ENCODE results near the gene KAZN.

The KAZN gene

GRCh38 chr1:15053153-15053552 lies 454.7 kb downstream of the KAZN start:
- DNase-seq = no peak

- DNase-seq = no peak
These were observed 457.4 kb downstream of the KAZN start for GRCh38 chr1:15055736-15056415.

- DNase-seq = peak; percentile 48
These were observed 458.2 kb downstream of the KAZN start for GRCh38 chr1:15056515-15057285.

GRCh38 chr1:15057834-15058233 lies 459.3 kb downstream of the KAZN start:
- no peak for DNase-seq

GRCh38 chr1:15058261-15058660 lies 459.8 kb downstream of the KAZN start:
- DNase-seq = no peak

GRCh38 chr1:15060104-15060503 lies 461.6 kb downstream of the KAZN start:
- no peak for DNase-seq

- no peak for DNase-seq
These were observed 464.1 kb downstream of the KAZN start for GRCh38 chr1:15062479-15063099.

GRCh38 chr1:15063346-15063745 lies 464.9 kb downstream of the KAZN start:
- no peak for DNase-seq

- DNase-seq = no peak
These were observed 465.3 kb downstream of the KAZN start for GRCh38 chr1:15063783-15064182.

- DNase-seq = no peak
These were observed 465.9 kb downstream of the KAZN start for GRCh38 chr1:15064217-15064929.

- DNase-seq = no peak
These were observed 466.8 kb downstream of the KAZN start for GRCh38 chr1:15065291-15065690.

GRCh38 chr1:15065736-15066135 lies 467.3 kb downstream of the KAZN start:
- DNase-seq = no peak

- no peak for DNase-seq
These were observed 467.7 kb downstream of the KAZN start for GRCh38 chr1:15066191-15066590.

- no peak for DNase-seq
These were observed 468.7 kb downstream of the KAZN start for GRCh38 chr1:15067148-15067547.

GRCh38 chr1:15068152-15068551 lies 469.7 kb downstream of the KAZN start:
- no peak for DNase-seq

- DNase-seq = no peak
These were observed 470.5 kb downstream of the KAZN start for GRCh38 chr1:15068997-15069396.

GRCh38 chr1:15070145-15070748 lies 471.8 kb downstream of the KAZN start:
- no peak for DNase-seq

GRCh38 chr1:15071936-15072335 lies 473.5 kb downstream of the KAZN start:
- no peak for DNase-seq

- DNase-seq = no peak
These were observed 475.4 kb downstream of the KAZN start for GRCh38 chr1:15073799-15074308.

- no peak for DNase-seq
These were observed 476.7 kb downstream of the KAZN start for GRCh38 chr1:15075175-15075574.

GRCh38 chr1:15075817-15076216 lies 477.3 kb downstream of the KAZN start:
- DNase-seq = no peak

GRCh38 chr1:15076807-15077206 lies 478.3 kb downstream of the KAZN start:
- DNase-seq = no peak

- DNase-seq = no peak
These were observed 478.9 kb downstream of the KAZN start for GRCh38 chr1:15077384-15077783.
